CD4-positive, alpha-beta T cell (primary cell): ENCODE measurements around the gene CYB5A. TPM values are rescaled to one million over a fixed set of nuclear protein-coding genes. Genes with fewer than 3 reads are reported as not detected.

ENCODE experiments used
- ATAC-seq: fragments of 200-7000 bp; cut with Tn5 transposase; one replicate; pipeline ENCODE4 v1.10.0; 2022; ENCODE audit warnings: mild to moderate bottlenecking; ENCODE audit not compliant: poor library complexity
- CTCF ChIA-PET: fragments of 350-600 bp; sonication (Branson Sonifier 250); formaldehyde crosslinking; loops from one replicate; lab custom pipeline; 2021; ENCODE audit warnings: antibody characterized with exemption, inconsistent platforms; lab: Charles Lee
- POLR2A ChIA-PET: fragments of 350-600 bp; sonication (Branson Sonifier 250); formaldehyde crosslinking; loops from one replicate; lab custom pipeline; 2021; ENCODE audit warnings: antibody characterized with exemption, inconsistent platforms; lab: Charles Lee
- DNase-seq, 14 experiments: peaks; one replicate each; pipeline ENCODE4 v3.0.0-alpha.2; 2013 to 2020; ENCODE audit warnings: mixed read lengths in 2 of 14
- H3K27ac ChIP-seq, 2 donors: one replicate each; pipeline versions ENCODE4 v1.5.1 to v1.7.0; 2013; ENCODE audit warnings: low read length in 2 of 2, low read depth in 1 of 2, mild to moderate bottlenecking in 1 of 2
- H3K27me3 ChIP-seq, 2 experiments: 1 replicate in 1 of 2; 2 replicates in 1 of 2; pipeline versions ENCODE4 v1.6.1 to v1.7.0; 2013; ENCODE audit warnings: low read length in 2 of 2, control low read depth in 1 of 2, mild to moderate bottlenecking in 1 of 2, moderate library complexity in 1 of 2; ENCODE audit not compliant: insufficient read depth in 2 of 2, control insufficient read depth in 1 of 2
- H3K36me3 ChIP-seq: one replicate; pipeline ENCODE4 v1.6.1; 2013; ENCODE audit warnings: low read length, control low read depth; ENCODE audit not compliant: insufficient read depth
- H3K4me1 ChIP-seq: one replicate; pipeline ENCODE4 v1.6.1; 2013; ENCODE audit warnings: low read length, control low read depth; ENCODE audit not compliant: insufficient read depth
- H3K4me3 ChIP-seq: one replicate; pipeline ENCODE4 v1.5.1; 2013; ENCODE audit warnings: mild to moderate bottlenecking, low read length, moderate library complexity
- H3K9me3 ChIP-seq, 2 experiments: 1 replicate in 1 of 2; 2 replicates in 1 of 2; pipeline versions ENCODE4 v1.6.1 to v1.7.0; 2013; ENCODE audit warnings: low read length in 2 of 2, mild to moderate bottlenecking in 2 of 2, control low read depth in 1 of 2, moderate library complexity in 1 of 2; ENCODE audit not compliant: control insufficient read depth in 1 of 2, insufficient read depth in 1 of 2
- H3K27ac Mint-ChIP-seq: one replicate; pipeline ENCODE4 v1.8.0; 2020; ENCODE audit warnings: mixed read lengths
- H3K27me3 Mint-ChIP-seq: one replicate; pipeline ENCODE4 v1.8.0; 2021; ENCODE audit warnings: mixed read lengths
- H3K36me3 Mint-ChIP-seq: one replicate; pipeline ENCODE4 v1.8.0; 2021; ENCODE audit warnings: low read depth, mixed read lengths
- H3K4me1 Mint-ChIP-seq: one replicate; pipeline ENCODE4 v1.8.0; 2021; ENCODE audit warnings: low read depth, mixed read lengths
- H3K4me3 Mint-ChIP-seq: one replicate; pipeline ENCODE4 v1.8.0; 2020; ENCODE audit warnings: mild to moderate bottlenecking, mixed read lengths
- H3K9me3 Mint-ChIP-seq: one replicate; pipeline ENCODE4 v1.8.0; 2020; ENCODE audit warnings: mixed read lengths
- CTCF ChIP-seq: fragments of 200-600 bp; IDR thresholded peaks from one replicate; pipeline ENCODE4 v1.8.0; 2022; ENCODE audit warnings: antibody characterized with exemption, mild to moderate bottlenecking
- intact Hi-C, 2 experiments: fragments of 100-400 bp; cut with DNase I in 1 of 2; cut with micrococcal nuclease in 1 of 2; formaldehyde crosslinking; loops; one replicate each; pipeline versions ENCODE4 v1.15.1 to v1.9.0; 2023 to 2025; cut with DNase I, micrococcal nuclease
- total RNA-seq, 174 experiments: library from RNA in 2 of 174; stranded (reverse) in 2 of 174; gene quantifications; one replicate each; pipeline ENCODE4 v1.2.3 and lab custom pipeline; 2021 to 2026

The CYB5A gene
- total RNA-seq, 2 experiments from 2014 or later = 3.7 to 4.1 TPM

- ATAC-seq = no peak
These were observed 1.7 kb downstream of the CYB5A start for GRCh38 chr18:74290021-74290420.

GRCh38 chr18:74289137-74289536, 2.6 kb downstream of the CYB5A start:
- H3K36me3 Mint-ChIP-seq = peaks cover 8% of the 10 kb centered on the region
- H3K4me1 ChIP-seq = peaks cover 19% of the 10 kb centered on the region
- H3K9me3 Mint-ChIP-seq = no peaks in the 10 kb centered on the region
- no peak overlapping the region for H3K4me3 ChIP-seq
- no peak overlapping the region for H3K27ac ChIP-seq
- H3K4me1 Mint-ChIP-seq = peaks cover 16% of the 10 kb centered on the region
- DNase-seq = no peak
- no peaks in the 10 kb centered on the region for H3K27me3 ChIP-seq
- ChIA-PET POLR2A (no interaction called here), CTCF (no interaction called here)
- TF ChIP-seq CTCF = no peak
- no peak for ATAC-seq
- no peak overlapping the region for H3K4me3 Mint-ChIP-seq
- no peaks in the 10 kb centered on the region for H3K36me3 ChIP-seq
- H3K9me3 ChIP-seq = no peaks in the 10 kb centered on the region
- H3K27ac Mint-ChIP-seq = no peak overlapping the region
- no peaks in the 10 kb centered on the region for H3K27me3 Mint-ChIP-seq
- intact Hi-C loops = no loop called here

More at GRCh38 chr18:74290021-74290420, 1.7 kb downstream of the CYB5A start:
- H3K4me3 Mint-ChIP-seq = peak overlapping the region; percentile 66
- no peaks in the 10 kb centered on the region for H3K27me3 ChIP-seq
- H3K4me3 ChIP-seq = no peak overlapping the region
- no peak for DNase-seq
- no peaks in the 10 kb centered on the region for H3K9me3 ChIP-seq
- H3K36me3 ChIP-seq = no peaks in the 10 kb centered on the region
- no peak overlapping the region for H3K27ac ChIP-seq
- ChIA-PET POLR2A (no interaction called here), CTCF (interaction anchor here (1.2 to 1.8 kb wide), 2 partner anchors 20 to 203 kb away, joined by 3 read pairs; no protein-coding TSS in a partner anchor)
- no peaks in the 10 kb centered on the region for H3K27me3 Mint-ChIP-seq
- peaks cover 16% of the 10 kb centered on the region for H3K4me1 Mint-ChIP-seq
- TF ChIP-seq CTCF = no peak
- no peaks in the 10 kb centered on the region for H3K9me3 Mint-ChIP-seq
- peaks cover 19% of the 10 kb centered on the region for H3K4me1 ChIP-seq
- H3K27ac Mint-ChIP-seq = no peak overlapping the region
- intact Hi-C loops = loop anchor here (5.0 kb wide), 5 partner anchors 62 to 917 kb away; partner anchors contain the start of genes PTGR3 (in 1 of the 2) and ZNF407 (in 1 of the 2)
- peaks cover 8% of the 10 kb centered on the region for H3K36me3 Mint-ChIP-seq

- no peak overlapping the region for H3K27ac Mint-ChIP-seq
- ChIA-PET POLR2A (no interaction called here), CTCF (no interaction called here)
- no peak for DNase-seq
- Histone ChIP-seq H3K9me3 (no peaks in the 10 kb centered on the region), H3K27ac (no peak overlapping the region), H3K4me3 (no peak overlapping the region), H3K27me3 (no peaks in the 10 kb centered on the region), H3K4me1 (peaks cover 19% of the 10 kb centered on the region), H3K36me3 (no peaks in the 10 kb centered on the region)
- intact Hi-C loops = no loop called here
- ATAC-seq = no peak
- peaks cover 8% of the 10 kb centered on the region for H3K36me3 Mint-ChIP-seq
- peak overlapping the region; percentile 5 for H3K4me3 Mint-ChIP-seq
- H3K4me1 Mint-ChIP-seq = peaks cover 16% of the 10 kb centered on the region
- TF ChIP-seq CTCF = no peak
- H3K27me3 Mint-ChIP-seq = no peaks in the 10 kb centered on the region
- no peaks in the 10 kb centered on the region for H3K9me3 Mint-ChIP-seq
These were observed 3.0 kb downstream of the CYB5A start for GRCh38 chr18:74288730-74289129.
